CD4-positive, alpha-beta memory T cell (primary cell): ENCODE data around the gene IQGAP3. TPM values are rescaled to one million over a fixed set of nuclear protein-coding genes. Genes with fewer than 3 reads are reported as not detected.

Experiments
- CTCF ChIA-PET: fragments of 350-600 bp; sonication (Branson Sonifier 250); formaldehyde crosslinking; loops from one replicate; lab custom pipeline; 2021; ENCODE audit warnings: inconsistent platforms; ENCODE audit not compliant: partially characterized antibody; lab: Charles Lee
- POLR2A ChIA-PET: fragments of 350-600 bp; sonication (Branson Sonifier 250); formaldehyde crosslinking; loops from one replicate; lab custom pipeline; 2021; ENCODE audit not compliant: partially characterized antibody; lab: Charles Lee
- DNase-seq, 5 donors: peaks; one replicate each; pipeline versions ENCODE4 v3.0.0 to v3.0.0-alpha.2; 2020 to 2022; ENCODE audit warnings: mixed read lengths in 1 of 5
- H3K27ac ChIP-seq: one replicate; pipeline ENCODE4 v1.7.0; 2013; ENCODE audit warnings: low read depth, low read length
- H3K27me3 ChIP-seq: 2 replicates; pipeline ENCODE4 v1.7.0; 2013; ENCODE audit warnings: mild to moderate bottlenecking, low read length, moderate library complexity; ENCODE audit not compliant: insufficient read depth
- H3K36me3 ChIP-seq: 2 replicates; pipeline ENCODE4 v1.7.0; 2013; ENCODE audit warnings: mild to moderate bottlenecking, low read length, moderate library complexity; ENCODE audit not compliant: insufficient read depth
- H3K4me1 ChIP-seq: 2 replicates; pipeline ENCODE4 v1.7.0; 2013; ENCODE audit warnings: mild to moderate bottlenecking, low read length, moderate library complexity; ENCODE audit not compliant: insufficient read depth
- H3K4me3 ChIP-seq, 2 donors: one replicate each; pipeline ENCODE4 v1.7.0; 2013; ENCODE audit warnings: low read length in 2 of 2, mild to moderate bottlenecking in 1 of 2
- H3K9me3 ChIP-seq, 2 donors: one replicate each; pipeline ENCODE4 v1.7.0; 2013; ENCODE audit warnings: low read length in 2 of 2, control low read depth in 1 of 2; ENCODE audit not compliant: control insufficient read depth in 1 of 2
- H3K27ac Mint-ChIP-seq, 7 donors: one replicate each; pipeline ENCODE4 v1.8.0; 2020 to 2021; ENCODE audit warnings: mixed read lengths in 7 of 7, mild to moderate bottlenecking in 6 of 7, inconsistent platforms in 3 of 7, moderate library complexity in 3 of 7
- H3K27me3 Mint-ChIP-seq, 2 donors: one replicate each; pipeline ENCODE4 v1.8.0; 2020 to 2021; ENCODE audit warnings: mixed read lengths in 2 of 2
- H3K36me3 Mint-ChIP-seq, 2 donors: one replicate each; pipeline ENCODE4 v1.8.0; 2020 to 2021; ENCODE audit warnings: mixed read lengths in 2 of 2, inconsistent platforms in 1 of 2, mild to moderate bottlenecking in 1 of 2
- H3K4me1 Mint-ChIP-seq, 4 donors: one replicate each; pipeline ENCODE4 v1.8.0; 2020 to 2021; ENCODE audit warnings: mixed read lengths in 4 of 4, mild to moderate bottlenecking in 1 of 4
- H3K4me3 Mint-ChIP-seq, 8 donors: one replicate each; pipeline ENCODE4 v1.8.0; 2020 to 2021; ENCODE audit warnings: mixed read lengths in 8 of 8, mild to moderate bottlenecking in 7 of 8, moderate library complexity in 6 of 8, inconsistent platforms in 3 of 8
- H3K9me3 Mint-ChIP-seq, 8 donors: one replicate each; pipeline ENCODE4 v1.8.0; 2020 to 2021; ENCODE audit warnings: mixed read lengths in 8 of 8, mild to moderate bottlenecking in 5 of 8, inconsistent platforms in 3 of 8, moderate library complexity in 1 of 8
- intact Hi-C: fragments of 100-400 bp; cut with micrococcal nuclease; formaldehyde crosslinking; loops from one replicate; pipeline ENCODE4 v1.15.1; 2023
- polyA plus RNA-seq, 2 donors: library from polyadenylated mRNA; unstranded; fragments of 300-500 nt; fragmentation: Illumina TruSeq; gene quantifications; one replicate each; pipeline ENCODE4 v1.2.3, GENCODE V29; 2021
- total RNA-seq, 2 experiments: library from RNA; stranded (reverse); gene quantifications; one replicate each; pipeline ENCODE4 v1.2.3, GENCODE V29; 2021

Gene IQGAP3
- total and polyA plus RNA-seq, 4 experiments from 2014 or later, result not detected

DNA sequence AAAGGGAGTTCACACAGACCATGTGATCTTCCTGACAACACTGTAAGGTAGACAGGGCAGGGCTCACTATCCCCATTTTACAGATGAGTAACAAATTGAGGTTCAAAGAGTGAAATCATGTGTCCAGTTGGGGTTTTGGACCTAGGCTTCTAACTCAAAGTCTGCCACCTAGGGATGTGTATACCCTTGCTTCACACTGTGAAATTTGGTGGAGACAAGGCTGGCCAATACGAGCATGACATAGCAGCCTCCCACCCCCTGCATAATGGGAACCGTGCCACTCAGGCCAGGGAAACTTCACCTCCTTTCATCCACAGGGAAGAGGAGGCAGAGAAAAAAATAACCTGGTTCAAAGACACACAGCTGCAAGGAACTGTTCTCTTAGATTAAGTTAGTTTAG is 6.8 kb downstream of the IQGAP3 start:
- H3K36me3 ChIP-seq, result no peaks in the 10 kb centered on the region
- intact Hi-C loops, result no loop called here
- Mint-ChIP-seq H3K4me1 (no peaks in the 10 kb centered on the region), H3K27ac (no peak overlapping the region), H3K4me3 (no peak overlapping the region), H3K9me3 (no peaks in the 10 kb centered on the region), H3K36me3 (no peaks in the 10 kb centered on the region), H3K27me3 (peaks cover 0 to under 1% of the 10 kb centered on the region in 2 donors)
- H3K27me3 ChIP-seq, result no peaks in the 10 kb centered on the region
- no peak for DNase-seq
- no peaks in the 10 kb centered on the region for H3K9me3 ChIP-seq
- no peaks in the 10 kb centered on the region for H3K4me1 ChIP-seq
- ChIA-PET POLR2A (interaction anchor here (0.6 kb wide), 2 partner anchors 26 to 422 kb away, joined by 3 read pairs; partner anchors contain the start of gene NAXE), CTCF (interaction anchor here (1.1 kb wide), 1 partner anchor 85 kb away, joined by 5 read pairs; no protein-coding TSS in a partner anchor)
- H3K27ac ChIP-seq, result no peak overlapping the region
- H3K4me3 ChIP-seq, result no peak overlapping the region

DNA sequence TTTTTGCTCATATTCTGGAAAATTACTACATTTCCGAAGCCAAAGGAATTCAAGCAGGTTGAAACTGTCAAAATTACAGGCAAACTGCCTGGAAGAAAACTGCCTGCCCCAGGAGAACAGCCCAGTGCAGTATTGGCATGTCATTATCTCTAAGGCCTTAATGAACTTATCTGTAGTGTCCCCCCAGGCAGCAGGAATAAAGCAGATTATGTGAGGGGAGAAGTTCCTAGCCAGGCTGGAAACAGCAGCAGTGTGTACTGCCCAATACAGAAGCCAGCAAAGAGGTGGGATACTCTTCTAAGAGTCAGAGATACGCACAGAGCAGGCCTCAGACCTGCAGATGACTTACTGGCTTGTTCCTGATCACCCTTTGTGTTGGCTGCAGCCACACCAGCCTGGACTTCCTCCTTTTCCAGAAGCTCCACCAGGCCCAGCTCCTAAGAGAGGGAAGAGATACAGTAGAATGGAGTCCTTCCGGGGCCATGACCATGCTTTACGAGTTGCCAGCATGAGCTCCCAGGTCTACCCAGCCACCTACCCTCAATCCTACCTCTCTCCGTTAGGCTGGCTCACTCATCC is 11.7 kb downstream of the IQGAP3 start:
- no peak overlapping the region for H3K4me3 Mint-ChIP-seq
- H3K27me3 Mint-ChIP-seq, result no peaks in the 10 kb centered on the region
- POLR2A ChIA-PET, result no interaction called here

DNA sequence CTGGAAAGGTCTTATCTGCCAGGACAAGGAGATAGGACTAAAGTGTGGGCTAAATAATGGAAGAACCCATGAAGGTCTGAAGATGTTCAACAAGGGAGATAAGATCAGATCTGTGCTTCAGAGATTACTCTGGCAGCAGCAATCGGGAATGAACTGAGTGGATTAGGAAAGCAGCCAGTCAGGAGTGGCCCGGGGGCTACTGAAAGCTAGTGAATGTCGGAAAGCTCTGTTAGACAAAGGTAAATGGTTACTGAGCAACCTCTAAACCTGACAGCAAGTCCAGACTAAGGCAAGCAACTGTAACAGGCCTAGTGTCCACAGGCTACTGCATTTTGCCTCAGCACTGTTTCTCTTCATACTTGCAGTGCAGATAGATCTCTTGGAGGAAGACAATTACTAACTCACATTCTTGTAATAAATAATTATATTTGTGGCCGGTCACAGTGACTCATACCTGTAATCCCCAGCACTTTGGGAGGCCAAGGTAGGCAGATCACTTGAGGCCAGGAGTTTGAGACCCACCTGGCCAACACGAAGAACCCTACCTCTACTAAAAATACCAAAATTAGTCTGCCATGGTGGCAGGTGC is 12.5 kb downstream of the IQGAP3 start:
- peak overlapping the region in 1 of 7 donors; percentile 20 for H3K27ac Mint-ChIP-seq
- H3K9me3 Mint-ChIP-seq, result no peaks in the 10 kb centered on the region
- ChIA-PET POLR2A (no interaction called here), CTCF (interaction anchor here (0.8 kb wide), 1 partner anchor 174 kb away, joined by 3 read pairs; no protein-coding TSS in a partner anchor)
- DNase-seq, result no peak
- H3K27ac ChIP-seq, result no peak overlapping the region
- H3K27me3 ChIP-seq, result no peaks in the 10 kb centered on the region
- no peaks in the 10 kb centered on the region for H3K9me3 ChIP-seq
- no peaks in the 10 kb centered on the region for H3K4me1 ChIP-seq
- no peaks in the 10 kb centered on the region for H3K4me1 Mint-ChIP-seq
- no peak overlapping the region for H3K4me3 Mint-ChIP-seq
- intact Hi-C loops, result no loop called here
- no peaks in the 10 kb centered on the region for H3K36me3 ChIP-seq
- H3K27me3 Mint-ChIP-seq, result no peaks in the 10 kb centered on the region
- H3K4me3 ChIP-seq, result no peak overlapping the region
- H3K36me3 Mint-ChIP-seq, result no peaks in the 10 kb centered on the region

More for the DNA sequence above, 11.7 kb downstream of the IQGAP3 start:
- H3K27ac Mint-ChIP-seq, result no peak overlapping the region
- no peaks in the 10 kb centered on the region for H3K4me1 ChIP-seq
- H3K4me1 Mint-ChIP-seq, result no peaks in the 10 kb centered on the region
- CTCF ChIA-PET, result no interaction called here
- no peaks in the 10 kb centered on the region for H3K27me3 ChIP-seq
- H3K4me3 ChIP-seq, result no peak overlapping the region
- no peaks in the 10 kb centered on the region for H3K36me3 Mint-ChIP-seq
- no peak for DNase-seq
- no peaks in the 10 kb centered on the region for H3K9me3 Mint-ChIP-seq
- intact Hi-C loops, result no loop called here
- H3K9me3 ChIP-seq, result no peaks in the 10 kb centered on the region
- no peaks in the 10 kb centered on the region for H3K36me3 ChIP-seq
- H3K27ac ChIP-seq, result no peak overlapping the region

DNA sequence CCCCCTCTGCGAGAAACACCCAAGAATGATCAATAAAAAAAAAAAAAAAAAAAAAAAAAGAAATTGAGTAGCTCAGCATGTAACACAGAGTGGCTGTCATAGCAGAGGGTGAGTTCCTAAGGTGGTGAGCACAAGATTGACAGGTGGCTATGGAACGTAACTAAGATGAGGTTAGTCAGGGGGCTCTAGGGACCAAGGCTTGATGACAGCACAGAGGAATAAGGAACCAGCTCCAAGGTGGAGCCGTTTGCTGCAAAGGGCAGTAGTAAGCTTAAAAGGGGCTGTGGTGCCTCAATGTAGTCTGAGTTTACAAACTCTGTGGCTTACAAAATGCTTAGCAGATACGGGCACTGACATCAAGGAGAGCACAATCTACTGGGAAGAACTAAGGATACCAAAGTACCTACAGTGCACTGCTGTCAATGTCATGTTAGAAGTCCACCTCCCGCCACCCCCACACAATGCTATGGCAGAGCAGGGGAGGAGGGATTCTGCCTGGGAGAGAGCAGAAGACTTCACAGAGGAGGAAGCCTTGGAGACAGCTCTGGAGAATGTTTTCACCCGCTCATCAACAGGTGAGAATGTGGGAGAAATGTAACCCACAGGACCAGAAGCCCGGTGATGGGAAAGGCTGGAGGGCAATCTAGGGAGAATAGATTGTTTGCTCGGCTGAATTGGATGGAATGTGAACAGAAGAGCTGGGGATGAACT is 13.1 kb downstream of the IQGAP3 start:
- Mint-ChIP-seq H3K4me3 (no peak overlapping the region), H3K27me3 (no peaks in the 10 kb centered on the region), H3K4me1 (no peaks in the 10 kb centered on the region), H3K36me3 (no peaks in the 10 kb centered on the region), H3K27ac (no peak overlapping the region), H3K9me3 (no peaks in the 10 kb centered on the region)
- POLR2A ChIA-PET, result no interaction called here
- DNase-seq, result no peak
- intact Hi-C loops, result no loop called here
- CTCF ChIA-PET, result interaction anchor here (0.8 kb wide), 1 partner anchor 173 kb away, joined by 3 read pairs; no protein-coding TSS in a partner anchor
- Histone ChIP-seq H3K36me3 (no peaks in the 10 kb centered on the region), H3K4me3 (no peak overlapping the region), H3K27ac (no peak overlapping the region), H3K9me3 (no peaks in the 10 kb centered on the region), H3K4me1 (no peaks in the 10 kb centered on the region), H3K27me3 (no peaks in the 10 kb centered on the region)

DNA sequence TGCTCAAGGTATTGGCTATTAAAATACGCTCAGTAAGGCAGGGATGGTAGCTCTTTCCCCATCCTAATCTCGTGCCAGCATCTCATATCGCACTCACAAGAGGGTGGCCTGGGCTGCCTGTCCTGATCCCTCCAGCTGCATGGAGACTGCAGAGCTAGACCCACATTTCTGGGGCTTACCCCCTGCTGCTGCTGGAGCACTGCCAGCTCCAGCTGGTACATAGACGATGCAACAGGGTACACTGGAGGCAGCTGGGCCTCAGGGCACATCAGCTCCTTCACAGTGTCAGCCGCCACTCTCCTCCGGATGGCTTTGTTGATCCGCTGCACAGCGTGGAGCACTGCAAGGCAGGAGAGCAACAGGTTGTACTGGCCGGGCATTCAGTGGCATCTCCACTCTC is 16.0 kb downstream of the IQGAP3 start:
- intact Hi-C loops, result no loop called here
- CTCF ChIA-PET, result interaction anchor here (0.6 to 1.9 kb wide), 2 partner anchors 111 to 171 kb away, joined by 3 to 4 read pairs; no protein-coding TSS in a partner anchor
- peaks cover 2 to 5% (median 3%) of the 10 kb centered on the region in 4 donors for H3K4me1 Mint-ChIP-seq
- no peak overlapping the region for H3K4me3 ChIP-seq
- H3K27ac Mint-ChIP-seq, result no peak overlapping the region
- H3K9me3 Mint-ChIP-seq, result no peaks in the 10 kb centered on the region
- no peaks in the 10 kb centered on the region for H3K9me3 ChIP-seq
- H3K4me3 Mint-ChIP-seq, result no peak overlapping the region
- H3K36me3 ChIP-seq, result no peaks in the 10 kb centered on the region
- no peaks in the 10 kb centered on the region for H3K27me3 Mint-ChIP-seq
- H3K36me3 Mint-ChIP-seq, result no peaks in the 10 kb centered on the region
- DNase-seq, result no peak
- POLR2A ChIA-PET, result no interaction called here
- H3K27ac ChIP-seq, result no peak overlapping the region
- no peaks in the 10 kb centered on the region for H3K27me3 ChIP-seq
- no peaks in the 10 kb centered on the region for H3K4me1 ChIP-seq

DNA sequence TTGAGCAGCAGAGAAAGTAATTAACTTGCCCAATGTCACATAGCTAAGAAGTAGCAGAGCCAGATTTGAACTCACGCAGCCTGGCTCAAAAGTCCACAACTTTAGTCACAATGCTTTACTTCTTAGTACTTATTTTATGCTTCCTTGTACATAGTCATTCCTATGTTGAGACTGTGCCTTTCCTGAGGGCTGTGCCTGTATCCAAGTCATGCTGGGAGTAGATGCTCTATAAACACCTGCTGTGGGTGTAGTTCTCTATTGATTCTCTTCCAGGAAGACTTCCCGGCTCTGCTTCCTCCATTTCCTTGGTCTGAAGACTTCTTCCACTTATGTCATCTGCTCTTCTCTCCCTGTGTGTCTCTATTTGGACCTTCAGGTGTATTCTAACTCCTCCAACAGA is 16.6 kb downstream of the IQGAP3 start:
- no peak for DNase-seq
- CTCF ChIA-PET, result interaction anchor here (1.9 kb wide), 1 partner anchor 170 kb away, joined by 4 read pairs; no protein-coding TSS in a partner anchor

DNA sequence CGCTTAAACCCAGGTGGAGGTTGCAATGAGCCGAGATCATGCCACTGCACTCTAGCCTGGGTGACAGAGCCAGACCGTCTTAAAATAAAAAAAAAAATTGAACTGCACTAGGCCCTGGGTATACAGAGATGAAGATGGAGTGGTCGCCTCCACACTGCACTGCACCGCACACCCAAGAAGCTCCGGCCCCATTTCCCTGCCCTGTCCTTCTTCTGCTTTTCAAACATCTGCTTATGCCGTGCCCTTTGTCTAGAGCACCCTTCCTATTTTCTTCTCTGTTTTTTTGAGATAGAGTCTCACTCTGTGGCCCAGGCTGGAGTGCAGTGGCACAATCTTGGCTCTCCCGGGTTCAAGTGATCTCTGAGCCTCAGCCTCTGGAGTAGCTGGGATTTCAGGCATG is 17.4 kb downstream of the IQGAP3 start:
- Histone ChIP-seq H3K9me3 (no peaks in the 10 kb centered on the region), H3K36me3 (no peaks in the 10 kb centered on the region), H3K27ac (no peak overlapping the region), H3K4me3 (no peak overlapping the region), H3K27me3 (no peaks in the 10 kb centered on the region), H3K4me1 (no peaks in the 10 kb centered on the region)
- Mint-ChIP-seq H3K36me3 (no peaks in the 10 kb centered on the region), H3K4me1 (peaks cover 2 to 5% (median 3%) of the 10 kb centered on the region in 4 donors), H3K4me3 (no peak overlapping the region), H3K27me3 (no peaks in the 10 kb centered on the region), H3K9me3 (no peaks in the 10 kb centered on the region), H3K27ac (no peak overlapping the region)
- ChIA-PET CTCF (interaction anchor here (1.9 kb wide), 1 partner anchor 169 kb away, joined by 4 read pairs; no protein-coding TSS in a partner anchor), POLR2A (interaction anchor here (1.3 kb wide), 1 partner anchor 30 kb away, joined by 4 read pairs; no protein-coding TSS in a partner anchor)
- no peak for DNase-seq
- intact Hi-C loops, result no loop called here

More for the DNA sequence above, 16.6 kb downstream of the IQGAP3 start:
- H3K27ac Mint-ChIP-seq, result no peak overlapping the region
- POLR2A ChIA-PET, result interaction anchor here (1.3 kb wide), 1 partner anchor 31 kb away, joined by 4 read pairs; no protein-coding TSS in a partner anchor
- Histone ChIP-seq H3K9me3 (no peaks in the 10 kb centered on the region), H3K36me3 (no peaks in the 10 kb centered on the region), H3K27me3 (no peaks in the 10 kb centered on the region), H3K4me1 (no peaks in the 10 kb centered on the region), H3K4me3 (no peak overlapping the region), H3K27ac (no peak overlapping the region)
- no peaks in the 10 kb centered on the region for H3K36me3 Mint-ChIP-seq
- intact Hi-C loops, result no loop called here
- no peak overlapping the region for H3K4me3 Mint-ChIP-seq
- H3K4me1 Mint-ChIP-seq, result peaks cover 2 to 5% (median 3%) of the 10 kb centered on the region in 4 donors
- no peaks in the 10 kb centered on the region for H3K27me3 Mint-ChIP-seq
- no peaks in the 10 kb centered on the region for H3K9me3 Mint-ChIP-seq
